T-helper 2 cell treated with Interferon-gamma antibody and Interleukin-4, amounts not matched to agents 5 μg/mL and 100 μg/mL, for 36 hours (primary cell): ENCODE measurements around the gene KLLN.
"Not testable (repeated sequence)": the region's sequence is repeated elsewhere in the genome, so short reads cannot be mapped to it uniquely, and the experiment has no call there.

Experiments
- DNase-seq: peaks from one replicate; pipeline ENCODE4 v3.0.0; 2021; ENCODE audit warnings: low spot score
- H3K27ac Mint-ChIP-seq: one replicate; pipeline ENCODE4 v1.8.0; 2021; ENCODE audit warnings: mild to moderate bottlenecking, mixed read lengths
- H3K27me3 Mint-ChIP-seq: one replicate; pipeline ENCODE4 v1.8.0; 2021; ENCODE audit warnings: low read depth, mixed read lengths
- H3K36me3 Mint-ChIP-seq: one replicate; pipeline ENCODE4 v1.8.0; 2021; ENCODE audit warnings: low read depth, mixed read lengths
- H3K4me1 Mint-ChIP-seq: one replicate; pipeline ENCODE4 v1.8.0; 2021; ENCODE audit warnings: low read depth, mixed read lengths
- H3K4me3 Mint-ChIP-seq: one replicate; pipeline ENCODE4 v1.8.0; 2022; ENCODE audit warnings: mild to moderate bottlenecking, moderate library complexity, mixed read lengths
- H3K9me3 Mint-ChIP-seq: one replicate; pipeline ENCODE4 v1.8.0; 2021; ENCODE audit warnings: mixed read lengths

The KLLN gene

DNA sequence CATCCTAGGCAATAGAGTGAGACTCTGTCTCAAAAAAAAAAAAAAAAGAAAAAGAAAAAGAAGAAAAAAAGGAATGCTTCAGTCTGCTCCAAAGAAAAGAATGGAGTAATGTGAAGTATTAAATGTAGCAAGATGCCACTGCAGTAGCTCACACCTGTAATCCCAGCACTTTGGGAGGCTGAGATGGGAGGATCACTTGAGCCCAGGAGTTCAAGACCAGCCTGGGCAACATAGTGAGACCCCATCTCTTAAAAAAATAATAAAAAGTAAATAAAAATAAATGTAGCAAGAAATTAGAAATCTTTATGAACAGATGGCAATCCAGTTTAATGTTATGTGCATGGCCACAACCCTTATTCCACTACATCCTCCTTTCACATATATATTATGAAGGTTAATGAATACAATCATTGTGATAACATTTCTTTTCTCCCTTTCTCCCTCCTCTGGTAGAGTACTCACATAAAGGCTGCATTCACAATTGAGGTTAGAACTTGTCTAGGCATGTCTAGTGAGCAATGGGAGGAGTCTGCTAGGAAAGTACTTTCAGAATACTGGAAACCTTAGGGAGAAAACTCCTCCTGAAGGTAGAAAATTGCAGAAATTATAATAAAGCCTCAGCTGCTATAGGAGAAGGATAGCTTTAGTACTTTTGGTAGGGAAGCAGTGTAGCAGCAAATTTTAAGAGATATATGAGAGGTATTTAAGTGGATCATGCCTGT lies 20.4 kb downstream of the KLLN start:
- no peaks in the 10 kb centered on the region for H3K27me3 Mint-ChIP-seq
- peaks cover 9% of the 10 kb centered on the region for H3K4me1 Mint-ChIP-seq
- no peak for DNase-seq
- no peaks in the 10 kb centered on the region for H3K9me3 Mint-ChIP-seq
- H3K27ac Mint-ChIP-seq = no peak overlapping the region
- H3K4me3 Mint-ChIP-seq = no peak overlapping the region
- no peaks in the 10 kb centered on the region for H3K36me3 Mint-ChIP-seq

- Mint-ChIP-seq H3K4me1 (peaks cover 11% of the 10 kb centered on the region), H3K27ac (no peak overlapping the region), H3K36me3 (no peaks in the 10 kb centered on the region), H3K4me3 (no peak overlapping the region), H3K27me3 (no peaks in the 10 kb centered on the region), H3K9me3 (no peaks in the 10 kb centered on the region)
- no peak for DNase-seq
These were observed 21.1 kb downstream of the KLLN start for GRCh38 chr10:87842220-87842641.

GRCh38 chr10:87841186-87841585 lies 22.1 kb downstream of the KLLN start:
- H3K36me3 Mint-ChIP-seq = no peaks in the 10 kb centered on the region

GRCh38 chr10:87838650-87839049 lies 24.7 kb downstream of the KLLN start:
- H3K27ac Mint-ChIP-seq = no peak overlapping the region
- DNase-seq = no peak
- H3K27me3 Mint-ChIP-seq = peaks cover 3% of the 10 kb centered on the region
- H3K9me3 Mint-ChIP-seq = no peaks in the 10 kb centered on the region
- no peak overlapping the region for H3K4me3 Mint-ChIP-seq
- H3K36me3 Mint-ChIP-seq = no peaks in the 10 kb centered on the region
- H3K4me1 Mint-ChIP-seq = peaks cover 9% of the 10 kb centered on the region

More at GRCh38 chr10:87841186-87841585, 22.1 kb downstream of the KLLN start:
- Mint-ChIP-seq H3K9me3 (no peaks in the 10 kb centered on the region), H3K4me1 (peaks cover 10% of the 10 kb centered on the region), H3K27me3 (no peaks in the 10 kb centered on the region), H3K4me3 (no peak overlapping the region), H3K27ac (no peak overlapping the region)
- no peak for DNase-seq

DNA sequence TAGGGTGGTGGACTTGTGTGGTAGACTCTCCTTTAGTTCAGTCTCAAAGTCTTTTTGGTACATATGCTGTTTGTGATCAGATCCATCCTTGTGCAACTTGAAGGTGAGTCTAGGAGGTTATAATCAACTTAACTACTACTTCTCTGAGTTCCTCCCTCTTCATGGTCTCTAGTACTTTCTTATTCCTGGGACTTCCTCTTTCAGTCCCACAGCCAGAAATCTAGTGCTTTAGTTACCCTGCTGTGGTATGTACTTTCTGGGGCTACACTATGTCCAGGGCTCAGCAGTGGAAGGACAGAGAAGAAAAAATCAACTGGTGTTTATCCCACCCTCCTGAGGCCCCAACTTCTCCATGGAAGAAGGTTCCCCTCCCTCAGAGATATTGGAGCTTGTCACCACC lies 25.9 kb downstream of the KLLN start:
- no peak overlapping the region for H3K4me3 Mint-ChIP-seq
- DNase-seq = no peak

DNA sequence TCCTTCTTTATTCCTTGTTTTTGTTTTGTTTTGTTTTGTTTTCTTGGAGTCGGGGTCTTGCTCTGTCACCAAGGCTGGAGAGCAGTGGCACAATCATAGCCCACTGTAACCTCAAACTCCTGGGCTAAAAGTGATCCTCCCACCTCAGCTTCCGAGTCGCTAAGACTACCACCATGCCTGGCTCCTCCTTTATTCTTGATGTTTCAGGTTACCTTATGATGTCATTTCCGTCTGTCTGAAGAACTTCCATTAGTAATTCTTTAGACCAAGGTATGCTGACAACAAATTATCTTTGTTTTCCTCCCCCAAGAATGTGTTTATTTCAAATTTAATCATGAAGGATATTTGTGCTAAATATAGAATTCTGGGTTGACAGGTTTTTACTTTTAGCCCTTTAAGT lies 27.2 kb downstream of the KLLN start:
- Mint-ChIP-seq H3K27ac (no peak overlapping the region), H3K27me3 (peaks cover 3% of the 10 kb centered on the region), H3K9me3 (no peaks in the 10 kb centered on the region), H3K4me1 (peaks cover 1% of the 10 kb centered on the region), H3K36me3 (no peaks in the 10 kb centered on the region), H3K4me3 (no peak overlapping the region)
- no peak for DNase-seq

More for the DNA sequence above, 25.9 kb downstream of the KLLN start:
- H3K4me1 Mint-ChIP-seq = peaks cover 5% of the 10 kb centered on the region
- H3K27me3 Mint-ChIP-seq = peaks cover 3% of the 10 kb centered on the region
- H3K36me3 Mint-ChIP-seq = no peaks in the 10 kb centered on the region
- H3K9me3 Mint-ChIP-seq = no peaks in the 10 kb centered on the region
- H3K27ac Mint-ChIP-seq = no peak overlapping the region

DNA sequence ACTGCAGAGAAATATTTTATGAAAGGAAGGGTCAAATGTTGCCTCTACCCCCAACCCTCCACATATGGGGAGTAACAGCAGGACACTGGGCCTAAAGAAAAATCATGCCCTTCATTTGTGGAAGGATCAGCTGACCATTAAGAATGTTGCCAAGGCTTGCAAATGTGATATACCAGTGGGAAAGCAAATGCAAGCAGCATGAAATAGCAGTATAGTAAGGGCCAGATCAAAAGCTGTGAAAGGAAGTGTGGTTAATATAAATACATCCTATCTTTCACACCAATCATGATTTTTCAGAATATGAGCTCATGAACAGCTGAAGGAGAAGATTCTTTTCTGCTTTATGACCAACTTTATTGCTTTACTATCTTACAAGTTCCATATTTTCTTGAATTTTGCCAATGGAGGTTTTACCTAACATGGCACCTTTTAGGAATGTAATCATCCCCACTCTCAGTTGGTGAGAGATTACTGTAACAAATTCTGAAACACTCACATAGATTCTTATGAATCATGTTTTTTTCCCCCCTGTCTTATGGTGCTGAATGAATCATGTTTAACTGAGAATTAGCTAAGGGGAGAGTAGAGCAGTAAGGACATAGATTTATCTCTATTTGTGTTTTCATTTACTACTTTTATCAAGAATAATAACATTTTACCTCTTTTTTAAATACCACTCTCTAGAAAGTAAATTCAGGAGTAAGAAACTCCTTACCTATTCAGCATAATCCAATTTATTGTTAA lies 33.2 kb downstream of the KLLN start:
- Mint-ChIP-seq H3K4me3 (no peak overlapping the region), H3K27ac (peak overlapping the region; percentile 28), H3K27me3 (peaks cover 2% of the 10 kb centered on the region), H3K4me1 (peaks cover 23% of the 10 kb centered on the region), H3K9me3 (no peaks in the 10 kb centered on the region), H3K36me3 (no peaks in the 10 kb centered on the region)
- no peak for DNase-seq

DNA sequence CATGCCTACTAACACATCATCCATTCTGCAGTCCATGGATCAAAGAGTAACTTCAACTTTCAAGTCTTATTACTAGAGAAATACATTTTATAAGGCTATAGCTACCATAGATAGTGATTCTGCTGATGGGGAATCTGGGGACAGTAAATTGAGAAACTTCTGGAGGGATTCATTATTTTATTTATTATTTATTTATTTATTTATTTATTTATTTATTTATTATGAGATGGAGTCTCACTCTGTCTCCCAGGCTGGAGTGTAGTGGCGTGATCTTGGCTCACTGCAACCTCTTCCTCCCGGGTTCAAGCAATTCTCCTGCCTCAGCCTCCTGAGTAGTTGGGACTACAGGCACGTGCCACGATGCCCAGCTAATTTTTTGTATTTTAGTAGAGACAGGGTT lies 34.3 kb downstream of the KLLN start:
- DNase-seq, H3K27me3 Mint-ChIP-seq, H3K9me3 Mint-ChIP-seq, H3K27ac Mint-ChIP-seq, H3K4me3 Mint-ChIP-seq, H3K36me3 Mint-ChIP-seq: not testable (repeated sequence)
- peaks cover 23% of the 10 kb centered on the region for H3K4me1 Mint-ChIP-seq

DNA sequence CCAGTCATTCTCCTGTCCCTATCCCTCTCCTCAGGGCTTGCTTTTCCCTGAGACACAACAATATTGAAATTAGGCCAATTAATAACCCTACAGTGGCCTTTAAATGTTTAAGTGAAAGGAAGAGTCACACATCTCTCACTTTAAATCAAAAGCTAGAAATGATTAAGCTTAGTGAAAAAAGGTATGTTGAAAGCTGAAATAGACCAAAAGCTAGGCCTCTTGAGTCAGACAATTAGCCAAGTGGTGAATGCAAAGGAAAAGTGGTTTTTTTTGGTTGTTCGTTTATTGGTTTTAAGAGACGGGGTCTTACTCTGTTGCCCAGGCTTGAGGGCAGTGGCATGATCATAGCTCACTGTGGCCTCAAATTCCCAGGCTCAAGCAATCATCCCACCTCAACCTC lies 35.7 kb downstream of the KLLN start:
- H3K27ac Mint-ChIP-seq = no peak overlapping the region
- H3K27me3 Mint-ChIP-seq = peaks cover 4% of the 10 kb centered on the region
- no peaks in the 10 kb centered on the region for H3K36me3 Mint-ChIP-seq
- peaks cover 23% of the 10 kb centered on the region for H3K4me1 Mint-ChIP-seq
- no peak for DNase-seq
- H3K9me3 Mint-ChIP-seq = no peaks in the 10 kb centered on the region
- H3K4me3 Mint-ChIP-seq = no peak overlapping the region

DNA sequence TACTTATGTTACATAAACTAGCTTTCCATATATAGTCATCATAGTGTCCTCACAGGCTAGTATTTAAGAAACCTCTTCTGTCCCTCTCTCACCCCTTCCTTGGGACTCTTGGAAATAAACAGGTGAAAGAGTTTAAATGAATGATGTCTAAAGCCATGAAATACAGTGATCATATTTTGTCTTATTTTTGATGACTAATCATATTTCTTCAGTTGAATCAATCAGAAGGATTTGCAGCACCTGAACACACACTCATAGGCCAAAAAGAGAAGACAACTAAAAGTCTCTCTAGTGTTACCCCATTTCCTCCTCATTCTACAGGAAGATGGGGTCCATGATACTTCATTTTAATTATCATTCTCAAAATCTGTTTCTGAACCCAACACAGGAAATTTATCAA lies 36.7 kb downstream of the KLLN start:
- Mint-ChIP-seq H3K4me3 (no peak overlapping the region), H3K27me3 (peaks cover 6% of the 10 kb centered on the region), H3K9me3 (no peaks in the 10 kb centered on the region), H3K36me3 (no peaks in the 10 kb centered on the region), H3K4me1 (peaks cover 23% of the 10 kb centered on the region), H3K27ac (no peak overlapping the region)
- DNase-seq = no peak

- H3K4me1 Mint-ChIP-seq = peaks cover 27% of the 10 kb centered on the region
- H3K9me3 Mint-ChIP-seq = no peaks in the 10 kb centered on the region
- H3K27me3 Mint-ChIP-seq = peaks cover 6% of the 10 kb centered on the region
- H3K27ac Mint-ChIP-seq = no peak overlapping the region
- peaks cover 4% of the 10 kb centered on the region for H3K36me3 Mint-ChIP-seq
- H3K4me3 Mint-ChIP-seq = peak overlapping the region; percentile 43
- DNase-seq = no peak
These were observed 44.1 kb downstream of the KLLN start for GRCh38 chr10:87819289-87819585.

DNA sequence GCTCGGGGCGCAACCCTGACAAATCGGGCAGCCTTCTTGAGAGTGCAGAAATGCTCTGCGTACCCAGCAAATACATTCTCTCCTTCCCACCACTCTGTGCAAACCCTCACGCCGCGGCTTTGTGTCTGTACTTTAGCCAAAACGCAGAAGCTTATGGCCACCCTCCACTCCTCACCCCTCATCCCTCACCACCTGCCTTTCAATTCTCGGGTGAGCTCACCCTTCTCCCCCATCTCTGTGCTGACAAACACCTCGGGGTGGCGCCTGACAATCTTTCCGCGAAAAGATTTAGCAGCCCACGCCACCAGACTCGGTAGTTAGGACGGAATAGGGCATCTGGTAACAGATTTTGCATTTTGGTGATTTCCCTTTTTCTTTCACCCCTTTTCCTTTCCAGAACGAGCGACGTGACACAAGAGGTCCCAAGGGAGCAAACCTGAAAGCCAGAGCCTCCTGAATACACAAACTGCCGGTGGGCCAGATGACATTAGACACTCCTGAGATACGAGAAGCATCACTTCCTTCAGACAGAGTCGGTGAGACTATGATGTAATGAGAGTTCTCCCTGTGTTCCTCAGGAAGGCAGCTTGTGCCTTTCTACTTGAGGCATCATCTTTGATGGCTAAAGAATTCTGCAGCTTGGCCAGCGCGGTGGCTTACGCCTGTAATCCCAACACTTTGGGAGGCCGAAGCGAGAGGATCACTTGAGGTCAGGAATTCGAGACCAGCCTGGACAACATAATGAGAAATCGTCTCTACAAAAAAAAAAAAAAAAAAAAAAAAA lies 44.6 kb downstream of the KLLN start:
- H3K27ac Mint-ChIP-seq = peak overlapping the region; percentile 93
- peak overlapping the region; percentile 94 for H3K4me3 Mint-ChIP-seq
- H3K36me3 Mint-ChIP-seq = peaks cover 6% of the 10 kb centered on the region
- H3K9me3 Mint-ChIP-seq = no peaks in the 10 kb centered on the region
- H3K4me1 Mint-ChIP-seq = peaks cover 29% of the 10 kb centered on the region
- peak; percentile 58 for DNase-seq
- peaks cover 2% of the 10 kb centered on the region for H3K27me3 Mint-ChIP-seq

- Mint-ChIP-seq H3K27ac (peak within 1 kb of the TSS; percentile 93), H3K9me3 (no peaks in the 10 kb centered on the region), H3K4me1 (peaks cover 30% of the 10 kb centered on the region), H3K36me3 (peaks cover 7% of the 10 kb centered on the region), H3K4me3 (peak within 1 kb of the TSS; percentile 94), H3K27me3 (peaks cover 2% of the 10 kb centered on the region)
- DNase-seq = peak; percentile 89
These were observed 45.5 kb downstream of the KLLN start, which contains the start of gene ATAD1 for GRCh38 chr10:87817609-87818504. TSS of gene ATAD1 (minus strand) at chr10:87818226. CDS start at chr10:87814599, 3,627 bp downstream.
